Measurements from ENCODE around the gene HSD17B2. TPM values are rescaled to one million over a fixed set of nuclear protein-coding genes. Genes with fewer than 3 reads are reported as not detected.

Gene HSD17B2
- total RNA-seq, 4 donors from 2014 or later, result not detected

DNA sequence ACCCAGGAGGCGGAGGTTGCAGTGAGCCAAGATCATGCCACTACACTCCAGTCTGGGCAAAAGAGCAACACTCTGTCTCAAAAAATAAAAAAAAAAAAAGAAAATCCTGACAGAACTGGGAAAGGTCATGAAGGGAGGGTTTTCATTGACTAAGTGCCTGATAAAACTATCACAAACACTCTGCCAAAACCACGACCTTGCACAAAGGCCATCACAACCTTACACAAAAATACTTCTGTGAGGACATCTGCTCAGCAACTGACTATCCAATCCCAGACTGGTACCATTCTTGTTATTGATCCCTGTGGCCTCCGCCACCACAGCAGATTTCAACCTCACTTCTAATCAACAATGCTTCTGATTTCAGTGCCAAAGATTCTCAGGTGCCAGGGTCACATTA, 94.8 kb downstream of the HSD17B2 start:
- DNase-seq, result no peak
- 88 to 89% methylated on average over 3 of the region's 3 CpGs for WGBS, 2 donors
- no peak for TF ChIP-seq POLR2A (IDR thresholded peaks at IDR 0.05)
- TF ChIP-seq, protein P1, sequence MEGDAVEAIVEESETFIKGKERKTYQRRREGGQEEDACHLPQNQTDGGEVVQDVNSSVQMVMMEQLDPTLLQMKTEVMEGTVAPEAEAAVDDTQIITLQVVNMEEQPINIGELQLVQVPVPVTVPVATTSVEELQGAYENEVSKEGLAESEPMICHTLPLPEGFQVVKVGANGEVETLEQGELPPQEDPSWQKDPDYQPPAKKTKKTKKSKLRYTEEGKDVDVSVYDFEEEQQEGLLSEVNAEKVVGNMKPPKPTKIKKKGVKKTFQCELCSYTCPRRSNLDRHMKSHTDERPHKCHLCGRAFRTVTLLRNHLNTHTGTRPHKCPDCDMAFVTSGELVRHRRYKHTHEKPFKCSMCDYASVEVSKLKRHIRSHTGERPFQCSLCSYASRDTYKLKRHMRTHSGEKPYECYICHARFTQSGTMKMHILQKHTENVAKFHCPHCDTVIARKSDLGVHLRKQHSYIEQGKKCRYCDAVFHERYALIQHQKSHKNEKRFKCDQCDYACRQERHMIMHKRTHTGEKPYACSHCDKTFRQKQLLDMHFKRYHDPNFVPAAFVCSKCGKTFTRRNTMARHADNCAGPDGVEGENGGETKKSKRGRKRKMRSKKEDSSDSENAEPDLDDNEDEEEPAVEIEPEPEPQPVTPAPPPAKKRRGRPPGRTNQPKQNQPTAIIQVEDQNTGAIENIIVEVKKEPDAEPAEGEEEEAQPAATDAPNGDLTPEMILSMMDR (IDR thresholded peaks at IDR 0.05), result no peak
- Histone ChIP-seq H3K27ac (no peak overlapping the region), H3K4me3 (replicated peaks in 1 of 3) (no peak overlapping the region), H3K27me3 (no peaks in the 10 kb centered on the region), H3K4me1 (no peaks in the 10 kb centered on the region), H3K36me3 (no peaks in the 10 kb centered on the region), H3K9me3 (no peaks in the 10 kb centered on the region)
- intact Hi-C loops (cut with DNase I), result no loop called here

DNA sequence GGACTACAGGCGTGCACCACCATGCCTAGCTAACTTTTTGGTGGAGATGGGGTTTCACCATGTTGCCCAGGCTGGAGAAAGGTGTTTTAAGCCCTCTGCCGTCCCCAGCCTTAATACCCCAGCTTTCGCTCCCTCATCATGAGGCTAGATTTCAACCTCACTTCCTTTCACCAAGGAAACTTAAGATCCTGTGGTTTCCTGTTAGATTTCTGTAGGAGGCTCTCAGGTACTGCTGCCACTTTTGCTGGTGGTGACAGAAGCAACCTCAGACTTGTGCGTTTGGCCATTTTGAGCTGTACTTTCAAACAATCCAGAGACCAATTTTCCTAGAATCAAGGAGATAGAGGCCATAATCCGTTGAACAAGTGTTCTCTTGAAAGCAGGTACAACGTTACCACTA, 98.7 kb downstream of the HSD17B2 start:
- no peak overlapping the region for H3K4me3 ChIP-seq (replicated peaks in 1 of 3)
- no peaks in the 10 kb centered on the region for H3K27me3 ChIP-seq
- H3K9me3 ChIP-seq, result no peaks in the 10 kb centered on the region
- no peak for DNase-seq
- no peak for TF ChIP-seq POLR2A (IDR thresholded peaks at IDR 0.05)
- TF ChIP-seq, protein P1 (IDR thresholded peaks at IDR 0.05), result no peak
- H3K36me3 ChIP-seq, result no peaks in the 10 kb centered on the region
- intact Hi-C loops (cut with DNase I), result no loop called here
- no peak overlapping the region for H3K27ac ChIP-seq
- H3K4me1 ChIP-seq, result no peaks in the 10 kb centered on the region
- 82 to 88% methylated on average over 6 of the region's 6 CpGs for WGBS, 2 donors

- no peaks in the 10 kb centered on the region for H3K27me3 ChIP-seq
- no peak overlapping the region for H3K4me3 ChIP-seq (replicated peaks in 1 of 3)
- intact Hi-C loops (cut with DNase I), result no loop called here
- no peak for DNase-seq
- H3K36me3 ChIP-seq, result no peaks in the 10 kb centered on the region
- 85 to 88% methylated on average over 8 of the region's 8 CpGs for WGBS, 2 donors
- H3K9me3 ChIP-seq, result no peaks in the 10 kb centered on the region
- no peak overlapping the region for H3K27ac ChIP-seq
- TF ChIP-seq, protein P1 (IDR thresholded peaks at IDR 0.05), result no peak
- TF ChIP-seq POLR2A (IDR thresholded peaks at IDR 0.05), result no peak
- no peaks in the 10 kb centered on the region for H3K4me1 ChIP-seq
Measured at GRCh38 chr16:82134846-82135245, 99.8 kb downstream of the HSD17B2 start.

DNA sequence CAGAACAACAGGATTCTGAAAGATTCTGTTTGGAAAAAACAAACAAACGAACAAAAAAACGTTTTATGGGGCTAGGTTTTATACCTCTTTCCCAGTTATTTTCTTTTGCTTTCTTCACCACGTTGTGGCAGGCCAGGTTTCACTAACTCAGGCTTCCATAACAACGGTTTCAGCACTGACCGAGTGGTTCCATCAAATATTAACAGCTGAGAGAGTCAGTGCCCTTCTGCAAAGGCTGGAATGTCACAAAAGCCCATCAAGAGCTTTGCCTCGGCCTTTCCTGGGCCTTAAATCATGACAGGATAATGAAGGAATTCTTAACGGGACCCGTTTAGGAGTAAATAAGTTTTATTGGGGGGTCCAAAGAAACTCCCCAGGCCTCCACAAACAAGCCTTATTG, 100.8 kb downstream of the HSD17B2 start:
- no peak for TF ChIP-seq POLR2A (IDR thresholded peaks at IDR 0.05)
- TF ChIP-seq, protein P1 (IDR thresholded peaks at IDR 0.05), result no peak
- H3K9me3 ChIP-seq, result no peaks in the 10 kb centered on the region
- WGBS, 2 donors, result 76 to 79% methylated on average over 8 of the region's 8 CpGs
- no peak overlapping the region for H3K27ac ChIP-seq
- intact Hi-C loops (cut with DNase I), result no loop called here
- H3K4me3 ChIP-seq (replicated peaks in 1 of 3), result no peak overlapping the region
- H3K27me3 ChIP-seq, result no peaks in the 10 kb centered on the region
- no peaks in the 10 kb centered on the region for H3K4me1 ChIP-seq
- H3K36me3 ChIP-seq, result no peaks in the 10 kb centered on the region
- DNase-seq, result no peak

GRCh38 chr16:82136956-82137821, 102.1 kb downstream of the HSD17B2 start:
- Histone ChIP-seq H3K4me1 (no peaks in the 10 kb centered on the region), H3K4me3 (replicated peaks in 1 of 3) (no peak overlapping the region), H3K27me3 (no peaks in the 10 kb centered on the region), H3K36me3 (no peaks in the 10 kb centered on the region), H3K9me3 (no peaks in the 10 kb centered on the region), H3K27ac (no peak overlapping the region)
- intact Hi-C loops (cut with DNase I), result no loop called here
- TF ChIP-seq, protein P1 (IDR thresholded peaks at IDR 0.05), result no peak
- TF ChIP-seq POLR2A (IDR thresholded peaks at IDR 0.05), result no peak
- WGBS, 2 donors, result 79 to 87% methylated on average over 9 of the region's 9 CpGs
- DNase-seq, result no peak
